Activated naive CD8-positive, alpha-beta T cell (primary cell): ENCODE results near the gene TCERG1L.
"Not testable (repeated sequence)": the region's sequence is repeated elsewhere in the genome, so short reads cannot be mapped to it uniquely, and the experiment has no call there.

Source experiments
- H3K27ac Mint-ChIP-seq: one replicate; pipeline ENCODE4 v1.8.0; 2021; ENCODE audit warnings: mixed read lengths
- H3K27me3 Mint-ChIP-seq: one replicate; pipeline ENCODE4 v1.8.0; 2021; ENCODE audit warnings: mixed read lengths
- H3K36me3 Mint-ChIP-seq: one replicate; pipeline ENCODE4 v1.8.0; 2021; ENCODE audit warnings: mixed read lengths
- H3K4me1 Mint-ChIP-seq: one replicate; pipeline ENCODE4 v1.8.0; 2021; ENCODE audit warnings: low read depth, mixed read lengths
- H3K4me3 Mint-ChIP-seq: one replicate; pipeline ENCODE4 v1.8.0; 2021; ENCODE audit warnings: mild to moderate bottlenecking, mixed read lengths
- H3K9me3 Mint-ChIP-seq: one replicate; pipeline ENCODE4 v1.8.0; 2021; ENCODE audit warnings: low read depth, mixed read lengths

TCERG1L gene

DNA sequence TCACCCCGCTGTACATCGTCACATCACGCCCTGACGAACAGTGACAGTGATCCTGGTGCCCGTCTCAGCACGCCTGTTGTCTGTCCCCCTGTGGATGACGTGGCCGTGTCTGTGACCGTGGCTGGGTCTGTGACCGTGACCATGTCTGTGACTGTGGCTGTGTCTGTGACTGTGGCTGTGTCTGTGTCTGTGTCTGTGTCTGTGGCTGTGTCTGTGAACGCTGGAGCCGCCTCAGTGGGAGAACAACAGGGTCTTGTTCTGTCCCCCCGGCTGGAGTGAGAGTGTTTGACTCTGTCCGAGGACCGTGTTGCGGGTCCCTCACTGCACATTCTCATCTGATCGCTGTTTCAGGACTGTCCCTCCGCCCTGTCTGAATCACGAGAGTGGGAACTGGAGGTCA lies 202.2 kb downstream of the TCERG1L start:
- Mint-ChIP-seq H3K27ac (no peak overlapping the region), H3K9me3 (no peaks in the 10 kb centered on the region), H3K36me3 (no peaks in the 10 kb centered on the region), H3K4me3 (no peak overlapping the region), H3K27me3 (no peaks in the 10 kb centered on the region), H3K4me1 (peaks cover 1% of the 10 kb centered on the region)

DNA sequence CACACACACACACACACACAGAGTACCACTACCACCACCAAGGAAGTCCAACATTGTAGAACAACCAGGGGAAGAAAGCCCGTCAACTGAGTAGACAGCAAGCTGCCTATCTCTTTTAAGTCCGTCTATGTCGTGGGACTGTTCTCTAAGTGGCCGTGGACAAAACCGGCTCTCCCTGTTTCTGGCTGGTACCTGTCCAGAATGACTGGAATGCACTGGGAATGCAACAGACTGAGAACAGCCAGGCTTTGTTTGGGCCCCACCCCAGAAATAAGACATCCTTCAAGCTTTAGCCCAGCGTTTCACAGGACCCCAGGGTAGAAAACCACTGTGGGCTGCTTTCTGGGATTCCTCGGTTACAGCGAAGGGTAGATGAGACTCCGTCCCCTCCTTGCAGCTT lies 203.6 kb downstream of the TCERG1L start:
- H3K4me3 Mint-ChIP-seq, result no peak overlapping the region
- no peak overlapping the region for H3K27ac Mint-ChIP-seq
- H3K4me1 Mint-ChIP-seq, result no peaks in the 10 kb centered on the region
- no peaks in the 10 kb centered on the region for H3K9me3 Mint-ChIP-seq
- no peaks in the 10 kb centered on the region for H3K36me3 Mint-ChIP-seq
- no peaks in the 10 kb centered on the region for H3K27me3 Mint-ChIP-seq

- Mint-ChIP-seq H3K9me3 (no peaks in the 10 kb centered on the region), H3K4me1 (no peaks in the 10 kb centered on the region), H3K36me3 (no peaks in the 10 kb centered on the region), H3K27me3 (no peaks in the 10 kb centered on the region), H3K27ac (no peak overlapping the region), H3K4me3 (no peak overlapping the region)
Measured at GRCh38 chr10:131102676-131103075, 208.8 kb downstream of the TCERG1L start.

DNA sequence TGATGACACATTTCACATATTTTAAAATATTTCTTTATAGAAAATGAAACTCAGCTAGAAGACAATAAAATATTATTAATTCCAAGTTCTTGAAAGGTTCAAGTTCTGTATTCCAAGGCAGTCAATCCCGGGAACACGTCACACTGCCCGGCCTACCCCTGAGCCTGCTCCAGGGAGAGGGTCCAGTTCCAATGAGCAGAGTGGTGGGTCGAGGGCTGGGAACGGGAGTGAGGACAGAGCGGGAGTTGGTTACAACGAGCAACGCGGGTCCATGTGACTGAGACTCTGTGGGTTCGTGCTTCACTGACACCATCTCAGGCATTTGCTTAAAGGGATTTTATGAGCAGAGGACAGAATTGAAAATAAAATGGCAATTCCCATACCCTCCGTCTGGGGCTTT lies 209.4 kb downstream of the TCERG1L start:
- H3K27ac Mint-ChIP-seq, result no peak overlapping the region
- no peak overlapping the region for H3K4me3 Mint-ChIP-seq
- no peaks in the 10 kb centered on the region for H3K4me1 Mint-ChIP-seq
- H3K36me3 Mint-ChIP-seq, result no peaks in the 10 kb centered on the region
- no peaks in the 10 kb centered on the region for H3K9me3 Mint-ChIP-seq
- H3K27me3 Mint-ChIP-seq, result no peaks in the 10 kb centered on the region

DNA sequence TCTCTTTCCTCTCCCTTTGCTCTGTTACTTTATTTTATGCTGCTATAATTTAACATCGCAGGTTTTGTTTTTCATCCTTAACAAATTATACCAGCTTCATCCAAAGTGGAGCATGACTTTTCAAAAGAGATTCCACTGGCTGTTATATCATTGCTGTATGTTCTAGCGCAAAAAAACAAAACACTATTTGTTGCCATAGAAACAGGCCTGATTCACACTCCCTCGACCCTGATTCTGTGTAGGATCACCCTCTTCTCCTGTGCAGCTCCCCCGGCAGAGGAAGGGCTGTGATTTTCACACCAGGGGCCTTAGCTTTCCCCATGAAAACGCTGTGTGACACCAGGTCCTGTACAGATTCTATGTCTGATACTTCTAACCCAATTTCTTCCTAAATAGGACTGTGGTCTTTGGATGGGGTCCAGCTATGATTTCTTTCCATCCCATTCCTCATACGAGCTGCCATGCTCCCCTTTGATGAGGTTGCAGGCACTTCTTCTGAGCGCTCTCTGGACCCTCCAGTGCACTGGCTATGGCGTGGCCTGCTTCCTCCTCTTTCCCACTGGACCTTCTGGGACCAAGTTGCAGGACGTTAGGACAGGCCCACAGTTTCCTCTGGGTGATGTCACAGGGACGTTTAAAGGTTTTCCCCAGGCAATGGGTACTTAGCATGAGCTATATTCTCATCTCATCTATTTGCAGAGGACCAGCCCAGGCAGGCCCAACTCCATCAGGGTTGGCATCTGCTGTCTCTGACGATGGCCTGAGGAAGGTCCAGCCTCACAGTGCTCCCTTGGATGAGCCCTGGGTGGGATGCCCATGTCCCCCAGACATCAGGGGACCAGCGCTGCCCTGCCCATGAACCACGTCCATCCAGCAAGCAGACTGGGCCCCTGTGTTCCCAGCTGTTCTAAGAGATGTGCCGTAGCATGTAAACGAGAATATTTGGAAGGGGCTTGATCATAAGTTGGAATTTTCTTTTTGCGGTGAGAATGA lies 210.8 kb downstream of the TCERG1L start:
- H3K36me3 Mint-ChIP-seq, H3K4me3 Mint-ChIP-seq, H3K4me1 Mint-ChIP-seq, H3K27me3 Mint-ChIP-seq, H3K9me3 Mint-ChIP-seq, H3K27ac Mint-ChIP-seq: not testable (repeated sequence)

DNA sequence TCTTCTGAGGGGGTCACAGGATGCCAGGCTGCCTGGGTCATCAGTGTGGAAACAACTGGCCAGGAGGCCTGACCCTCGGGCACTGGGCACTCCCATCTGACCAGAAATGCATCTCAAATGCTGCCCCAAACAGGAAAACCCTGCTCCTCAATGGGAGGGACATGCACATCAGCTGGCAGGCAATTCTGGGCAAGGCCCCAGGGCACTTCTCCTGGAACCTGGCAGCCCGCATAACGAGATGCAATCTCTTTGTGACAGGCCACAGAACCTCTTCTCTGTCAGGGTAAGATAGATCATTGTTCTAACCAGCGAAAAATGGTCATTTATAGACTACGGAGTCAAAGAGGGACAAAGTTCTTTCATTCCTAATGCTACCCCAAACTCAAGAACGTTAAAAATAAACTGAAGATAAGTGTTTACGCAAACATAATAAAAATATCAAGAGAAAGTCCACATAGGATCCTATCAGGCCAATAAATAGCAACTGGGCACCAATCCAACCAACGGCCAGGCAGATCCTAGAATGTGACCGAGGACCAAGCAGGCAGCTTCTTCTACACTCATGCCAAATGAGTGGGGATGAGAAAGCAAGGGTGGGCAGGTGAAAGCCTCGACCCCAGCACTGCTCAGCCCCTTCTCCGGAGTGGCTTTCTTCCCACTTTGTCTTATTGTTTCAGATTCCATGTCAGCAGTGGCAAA lies 212.3 kb downstream of the TCERG1L start:
- H3K4me1 Mint-ChIP-seq, result no peaks in the 10 kb centered on the region
- H3K9me3 Mint-ChIP-seq, result no peaks in the 10 kb centered on the region
- H3K36me3 Mint-ChIP-seq, result no peaks in the 10 kb centered on the region
- H3K27me3 Mint-ChIP-seq, result no peaks in the 10 kb centered on the region
- no peak overlapping the region for H3K27ac Mint-ChIP-seq
- H3K4me3 Mint-ChIP-seq, result no peak overlapping the region

DNA sequence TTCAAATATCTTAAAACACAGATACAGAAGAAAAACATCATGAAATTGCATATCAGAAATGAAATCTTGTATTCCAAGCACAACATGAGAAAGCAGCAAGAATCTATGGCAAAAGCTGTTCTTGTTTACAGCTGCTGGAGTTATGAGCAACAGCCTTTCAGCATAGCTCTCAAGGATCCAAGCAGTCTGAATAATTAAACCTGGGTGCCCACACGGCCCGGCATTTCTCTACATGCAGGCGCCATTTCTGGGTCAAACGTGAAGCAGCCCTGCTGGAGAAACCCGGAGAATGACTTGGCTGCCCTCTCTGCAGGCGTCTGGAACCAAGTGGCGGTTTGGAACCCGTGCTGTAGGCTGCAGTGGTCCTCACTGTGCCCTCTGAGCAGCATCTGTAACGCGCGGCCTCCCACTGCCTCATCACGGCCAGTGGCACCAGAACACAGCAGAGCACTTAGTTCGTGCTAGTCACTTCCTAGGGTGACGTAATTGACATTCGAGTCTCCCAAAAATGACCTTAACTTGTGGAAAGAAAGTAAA lies 213.0 kb downstream of the TCERG1L start:
- H3K9me3 Mint-ChIP-seq, result no peaks in the 10 kb centered on the region
- no peak overlapping the region for H3K4me3 Mint-ChIP-seq
- H3K27me3 Mint-ChIP-seq, result no peaks in the 10 kb centered on the region
- no peaks in the 10 kb centered on the region for H3K36me3 Mint-ChIP-seq
- H3K4me1 Mint-ChIP-seq, result no peaks in the 10 kb centered on the region
- no peak overlapping the region for H3K27ac Mint-ChIP-seq

DNA sequence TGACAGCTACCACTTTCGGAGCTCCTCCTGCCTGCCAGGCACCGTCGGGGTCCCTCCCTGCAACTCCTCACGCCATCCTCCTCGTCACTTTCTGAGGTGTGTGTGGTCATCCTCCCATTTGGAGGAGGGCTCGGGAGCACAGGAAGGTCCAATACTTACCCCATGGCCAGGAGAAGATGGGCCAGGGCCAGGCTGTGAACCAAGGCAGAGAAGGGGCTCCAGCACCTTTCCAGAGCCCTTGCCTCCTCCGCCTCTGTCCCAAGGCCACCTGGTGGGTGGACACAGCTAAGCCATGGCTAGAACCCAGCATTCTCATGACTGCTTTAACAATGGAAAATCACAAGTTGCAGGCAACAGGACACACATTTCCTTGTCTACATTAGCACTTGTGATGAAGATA lies 215.5 kb downstream of the TCERG1L start:
- Mint-ChIP-seq H3K27me3 (no peaks in the 10 kb centered on the region), H3K27ac (no peak overlapping the region), H3K9me3 (no peaks in the 10 kb centered on the region), H3K4me1 (peaks cover 3% of the 10 kb centered on the region), H3K4me3 (no peak overlapping the region), H3K36me3 (no peaks in the 10 kb centered on the region)

GRCh38 chr10:131095313-131095580 lies 216.3 kb downstream of the TCERG1L start:
- Mint-ChIP-seq H3K9me3 (no peaks in the 10 kb centered on the region), H3K4me1 (peaks cover 8% of the 10 kb centered on the region), H3K4me3 (no peak overlapping the region), H3K27ac (no peak overlapping the region), H3K36me3 (no peaks in the 10 kb centered on the region), H3K27me3 (no peaks in the 10 kb centered on the region)

- Mint-ChIP-seq H3K36me3 (no peaks in the 10 kb centered on the region), H3K27me3 (no peaks in the 10 kb centered on the region), H3K27ac (no peak overlapping the region), H3K4me1 (peaks cover 9% of the 10 kb centered on the region), H3K9me3 (no peaks in the 10 kb centered on the region), H3K4me3 (no peak overlapping the region)
Measured at GRCh38 chr10:131094527-131095312, 216.8 kb downstream of the TCERG1L start.

- Mint-ChIP-seq H3K36me3 (no peaks in the 10 kb centered on the region), H3K4me1 (peaks cover 9% of the 10 kb centered on the region), H3K4me3 (no peak overlapping the region), H3K27me3 (no peaks in the 10 kb centered on the region), H3K9me3 (no peaks in the 10 kb centered on the region), H3K27ac (no peak overlapping the region)
Measured at GRCh38 chr10:131093795-131094366, 217.6 kb downstream of the TCERG1L start.

GRCh38 chr10:131093346-131093745 lies 218.2 kb downstream of the TCERG1L start:
- Mint-ChIP-seq H3K27ac (no peak overlapping the region), H3K9me3 (no peaks in the 10 kb centered on the region), H3K36me3 (no peaks in the 10 kb centered on the region), H3K4me3 (no peak overlapping the region), H3K27me3 (no peaks in the 10 kb centered on the region), H3K4me1 (peaks cover 9% of the 10 kb centered on the region)

DNA sequence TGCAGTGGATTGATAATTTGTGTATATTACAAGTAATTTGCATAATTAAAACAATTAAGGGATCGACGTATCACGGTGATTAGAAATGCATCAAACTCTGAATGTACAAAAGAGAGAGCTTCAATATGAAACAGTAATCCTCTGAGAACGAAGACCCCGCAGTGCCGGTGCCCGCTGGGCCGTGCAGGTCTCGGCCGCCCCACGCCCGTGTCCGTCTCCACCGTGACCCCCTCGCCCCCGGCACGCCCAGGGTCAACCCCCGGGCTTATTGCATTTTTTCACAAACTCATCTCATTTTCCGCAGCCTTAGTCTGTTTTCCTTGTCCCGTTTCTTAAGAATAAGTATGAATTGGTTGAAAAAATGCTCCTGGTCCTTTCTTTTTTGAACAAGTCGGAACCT lies 218.6 kb downstream of the TCERG1L start:
- Mint-ChIP-seq H3K9me3 (no peaks in the 10 kb centered on the region), H3K27ac (no peak overlapping the region), H3K36me3 (no peaks in the 10 kb centered on the region), H3K4me1 (peaks cover 9% of the 10 kb centered on the region), H3K4me3 (no peak overlapping the region), H3K27me3 (no peaks in the 10 kb centered on the region)

GRCh38 chr10:131092386-131092785 lies 219.1 kb downstream of the TCERG1L start:
- H3K36me3 Mint-ChIP-seq, result no peaks in the 10 kb centered on the region
- no peak overlapping the region for H3K27ac Mint-ChIP-seq
- no peak overlapping the region for H3K4me3 Mint-ChIP-seq
- H3K4me1 Mint-ChIP-seq, result peaks cover 9% of the 10 kb centered on the region
- H3K9me3 Mint-ChIP-seq, result no peaks in the 10 kb centered on the region
- no peaks in the 10 kb centered on the region for H3K27me3 Mint-ChIP-seq

GRCh38 chr10:131091682-131092081 lies 219.8 kb downstream of the TCERG1L start:
- no peak overlapping the region for H3K27ac Mint-ChIP-seq
- no peak overlapping the region for H3K4me3 Mint-ChIP-seq
- no peaks in the 10 kb centered on the region for H3K27me3 Mint-ChIP-seq
- no peaks in the 10 kb centered on the region for H3K9me3 Mint-ChIP-seq
- H3K4me1 Mint-ChIP-seq, result peaks cover 9% of the 10 kb centered on the region
- H3K36me3 Mint-ChIP-seq, result no peaks in the 10 kb centered on the region
